ENCODE measurements around the gene SLC24A4.

DNA sequence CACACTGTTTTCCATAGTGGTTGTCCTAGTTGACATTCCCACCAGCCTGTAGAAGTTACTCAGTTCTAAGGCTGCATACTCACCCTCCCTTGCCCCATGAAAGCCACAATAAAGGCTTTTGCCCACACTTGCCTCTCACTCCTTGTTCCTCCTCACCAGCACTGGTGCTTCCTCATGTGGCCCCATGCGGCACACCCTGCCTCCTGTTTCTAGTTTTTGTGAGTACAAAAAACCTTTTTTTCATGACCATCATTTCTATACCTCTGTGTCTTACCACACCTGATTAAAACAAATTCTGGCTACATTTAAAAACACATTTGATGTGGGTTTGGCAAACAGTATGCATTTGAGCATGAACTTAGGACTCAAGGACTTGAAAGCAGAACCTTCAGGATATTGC, 149.9 kb downstream of the SLC24A4 start:
- TF ChIP-seq, protein P1, sequence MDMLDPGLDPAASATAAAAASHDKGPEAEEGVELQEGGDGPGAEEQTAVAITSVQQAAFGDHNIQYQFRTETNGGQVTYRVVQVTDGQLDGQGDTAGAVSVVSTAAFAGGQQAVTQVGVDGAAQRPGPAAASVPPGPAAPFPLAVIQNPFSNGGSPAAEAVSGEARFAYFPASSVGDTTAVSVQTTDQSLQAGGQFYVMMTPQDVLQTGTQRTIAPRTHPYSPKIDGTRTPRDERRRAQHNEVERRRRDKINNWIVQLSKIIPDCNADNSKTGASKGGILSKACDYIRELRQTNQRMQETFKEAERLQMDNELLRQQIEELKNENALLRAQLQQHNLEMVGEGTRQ (IDR thresholded peaks at IDR 0.05; ENCODE audit: low read depth, low read length), result no peak
- TF ChIP-seq MXI1 (IDR thresholded peaks at IDR 0.05; ENCODE audit: borderline replicate concordance, low read depth, low read length), result no peak

All from IMR-90 (cell line).